NCI-H2196 (cell line): ENCODE data around the gene DACT3.

Experiments used
- DNase-seq: peaks from one replicate; lab custom pipeline; 2025; ENCODE audit not compliant: unreplicated experiment; lab: John Stamatoyannopoulos, UW

DACT3 gene

DNA sequence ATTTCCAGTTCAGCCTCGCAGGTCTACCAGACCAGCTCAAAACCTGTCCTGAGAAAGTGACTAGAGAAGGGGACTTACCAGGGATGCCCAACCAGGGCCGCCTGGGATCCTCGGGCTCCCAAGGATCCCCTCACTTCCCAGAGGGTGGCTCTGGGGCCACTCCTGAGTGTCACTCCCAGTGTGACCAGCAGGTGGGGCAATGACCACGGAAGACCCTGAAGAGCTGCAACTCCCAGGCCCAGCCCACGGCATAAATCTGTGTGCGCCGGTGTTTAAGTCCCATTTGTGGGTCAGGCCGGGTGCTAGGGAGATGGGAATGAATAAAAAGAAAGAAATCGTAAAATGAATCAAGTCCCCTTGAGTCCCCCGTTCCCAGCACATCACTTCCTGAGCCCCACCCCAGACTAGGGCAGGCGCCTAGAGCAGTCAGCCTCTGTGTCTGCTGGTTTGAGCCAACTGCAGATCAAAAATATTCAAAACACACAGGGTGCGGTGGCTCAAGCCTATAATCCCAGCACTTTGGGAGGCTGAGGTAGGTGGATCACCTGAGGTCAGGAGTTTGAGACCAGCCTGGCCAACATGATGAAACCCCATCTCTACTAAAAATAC is 46.8 kb downstream of the DACT3 start:
- DNase-seq = peak; percentile 81

DNA sequence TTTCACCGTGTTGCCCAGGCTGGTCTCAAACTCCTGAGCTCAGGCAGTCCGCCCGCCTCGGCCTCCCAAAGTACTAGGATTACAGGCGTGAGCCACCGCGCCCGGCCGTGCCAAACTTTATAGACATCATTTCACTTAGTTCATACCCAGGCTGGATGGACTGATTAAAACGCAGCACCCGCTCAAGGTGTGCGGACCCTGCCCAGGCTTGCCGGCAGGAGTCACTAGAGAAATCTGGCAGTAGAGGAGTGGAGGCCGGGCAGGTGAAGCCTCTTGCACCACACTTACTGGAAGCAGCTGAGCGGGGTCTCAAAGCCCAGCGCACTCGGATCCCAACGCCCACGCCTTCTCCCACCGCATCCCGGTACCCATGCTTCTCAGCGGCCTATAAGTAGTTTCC is 47.5 kb downstream of the DACT3 start:
- no peak for DNase-seq

DNA sequence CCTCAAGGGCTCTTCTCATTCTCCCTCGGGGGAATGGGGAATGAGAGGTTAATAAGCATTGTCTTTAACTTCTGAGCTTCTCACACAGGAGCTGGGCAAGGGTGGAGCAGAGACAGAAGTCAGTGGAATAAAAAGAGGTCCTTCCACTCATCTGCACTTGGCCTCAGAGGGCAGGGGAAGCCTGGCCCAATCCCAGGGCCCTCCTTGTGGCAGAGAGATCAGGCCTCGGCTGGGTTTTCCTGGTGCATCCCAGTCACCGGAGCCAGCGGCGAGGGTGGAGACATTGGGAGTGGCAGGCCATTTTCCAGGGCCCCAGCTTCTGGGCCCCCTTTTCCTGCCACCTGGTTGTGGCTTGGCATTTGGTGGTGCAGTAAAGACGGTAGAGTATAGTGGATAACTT is 49.2 kb downstream of the DACT3 start:
- no peak for DNase-seq

DNA sequence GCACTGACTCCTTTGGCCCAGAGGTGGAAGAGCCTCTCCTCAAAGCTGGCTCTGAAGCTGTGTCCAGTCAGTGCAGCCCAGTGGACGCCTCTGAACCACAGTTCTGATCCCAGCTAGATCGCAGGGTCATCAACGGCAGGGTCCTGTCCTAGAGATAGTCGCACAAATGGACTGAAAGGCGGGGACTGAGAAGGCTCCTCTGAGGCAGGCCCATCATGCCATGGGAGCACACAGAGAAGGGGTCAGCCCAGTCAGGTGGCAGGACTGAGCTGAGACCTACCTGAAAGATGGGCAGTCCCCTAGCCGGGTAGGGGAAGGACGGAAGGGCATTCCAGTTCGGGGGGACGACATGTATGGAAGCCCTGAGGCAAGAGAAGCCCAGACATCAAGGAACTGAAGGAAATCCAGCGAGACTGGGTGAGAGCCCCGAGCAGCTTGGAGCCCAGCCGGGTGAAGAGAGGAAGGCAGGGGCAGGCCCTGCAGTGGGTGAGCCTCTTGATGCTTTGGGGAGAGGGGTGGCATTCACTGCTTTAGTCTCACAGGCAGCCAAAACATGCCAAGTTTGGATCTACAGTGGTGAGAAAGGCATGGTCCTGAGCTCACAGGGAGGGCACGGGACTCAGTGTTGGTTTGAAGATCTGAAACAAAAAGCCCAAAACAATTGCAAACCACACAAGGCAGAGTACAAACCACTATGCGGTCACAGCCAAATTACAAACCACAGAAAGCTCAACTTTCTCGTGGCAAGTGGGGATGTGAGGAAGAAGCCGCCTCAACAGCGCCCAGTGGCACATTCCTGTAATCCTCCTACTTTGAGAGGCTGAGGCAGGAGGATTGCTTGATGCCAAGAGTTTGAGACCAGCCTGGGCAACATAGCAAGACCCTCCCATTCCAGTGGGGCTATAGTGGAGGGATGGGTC is 49.9 kb downstream of the DACT3 start:
- DNase-seq = no peak

DNA sequence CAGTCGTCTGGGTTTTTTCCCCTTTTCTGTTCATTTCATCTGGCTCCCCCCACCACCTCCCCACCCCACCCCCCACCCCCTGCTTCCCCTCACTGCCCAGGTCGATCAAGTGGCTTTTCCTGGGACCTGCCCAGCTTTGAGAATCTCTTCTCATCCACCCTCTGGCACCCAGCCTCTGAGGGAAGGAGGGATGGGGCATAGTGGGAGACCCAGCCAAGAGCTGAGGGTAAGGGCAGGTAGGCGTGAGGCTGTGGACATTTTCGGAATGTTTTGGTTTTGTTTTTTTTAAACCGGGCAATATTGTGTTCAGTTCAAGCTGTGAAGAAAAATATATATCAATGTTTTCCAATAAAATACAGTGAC is 50.6 kb downstream of the DACT3 start:
- no peak for DNase-seq

DNA sequence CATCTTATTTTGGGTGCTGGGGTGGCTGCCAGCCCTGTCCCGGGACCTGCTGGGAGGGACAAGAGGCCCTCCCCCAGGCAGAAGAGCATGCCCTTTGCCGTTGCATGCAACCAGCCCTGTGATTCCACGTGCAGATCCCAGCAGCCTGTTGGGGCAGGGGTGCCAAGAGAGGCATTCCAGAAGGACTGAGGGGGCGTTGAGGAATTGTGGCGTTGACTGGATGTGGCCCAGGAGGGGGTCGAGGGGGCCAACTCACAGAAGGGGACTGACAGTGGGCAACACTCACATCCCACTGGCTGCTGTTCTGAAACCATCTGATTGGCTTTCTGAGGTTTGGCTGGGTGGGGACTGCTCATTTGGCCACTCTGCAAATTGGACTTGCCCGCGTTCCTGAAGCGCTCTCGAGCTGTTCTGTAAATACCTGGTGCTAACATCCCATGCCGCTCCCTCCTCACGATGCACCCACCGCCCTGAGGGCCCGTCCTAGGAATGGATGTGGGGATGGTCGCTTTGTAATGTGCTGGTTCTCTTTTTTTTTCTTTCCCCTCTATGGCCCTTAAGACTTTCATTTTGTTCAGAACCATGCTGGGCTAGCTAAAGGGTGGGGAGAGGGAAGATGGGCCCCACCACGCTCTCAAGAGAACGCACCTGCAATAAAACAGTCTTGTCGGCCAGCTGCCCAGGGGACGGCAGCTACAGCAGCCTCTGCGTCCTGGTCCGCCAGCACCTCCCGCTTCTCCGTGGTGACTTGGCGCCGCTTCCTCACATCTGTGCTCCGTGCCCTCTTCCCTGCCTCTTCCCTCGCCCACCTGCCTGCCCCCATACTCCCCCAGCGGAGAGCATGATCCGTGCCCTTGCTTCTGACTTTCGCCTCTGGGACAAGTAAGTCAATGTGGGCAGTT is 51.2 kb downstream of the DACT3 start:
- DNase-seq = no peak

DNA sequence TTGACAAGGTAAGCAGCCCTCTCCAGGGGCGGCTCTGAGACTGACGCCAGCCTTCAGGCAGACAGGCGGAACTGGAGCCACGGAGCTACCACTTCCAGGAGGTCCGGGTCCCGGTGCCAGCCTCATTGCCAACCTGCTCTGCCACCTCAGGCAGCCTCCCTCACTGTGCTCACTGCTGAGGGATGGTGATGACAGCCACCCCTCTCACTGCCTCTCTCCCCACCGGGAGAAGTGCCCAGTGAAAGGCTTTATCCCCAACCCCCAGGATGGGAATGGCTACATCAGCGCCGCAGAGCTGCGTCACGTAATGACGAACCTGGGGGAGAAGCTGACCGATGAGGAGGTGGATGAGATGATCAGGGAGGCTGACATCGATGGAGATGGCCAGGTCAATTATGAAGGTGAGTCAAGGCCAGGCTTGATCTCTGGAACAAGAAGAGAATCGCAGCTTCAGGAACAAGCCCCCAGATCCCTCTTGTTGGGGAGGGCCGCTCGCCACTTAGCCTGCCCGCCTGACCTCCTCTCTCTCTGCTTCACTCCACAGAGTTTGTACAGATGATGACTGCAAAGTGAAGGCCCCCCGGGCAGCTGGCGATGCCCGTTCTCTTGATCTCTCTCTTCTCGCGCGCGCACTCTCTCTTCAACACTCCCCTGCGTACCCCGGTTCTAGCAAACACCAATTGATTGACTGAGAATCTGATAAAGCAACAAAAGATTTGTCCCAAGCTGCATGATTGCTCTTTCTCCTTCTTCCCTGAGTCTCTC is 52.2 kb downstream of the DACT3 start:
- DNase-seq = no peak

DNA sequence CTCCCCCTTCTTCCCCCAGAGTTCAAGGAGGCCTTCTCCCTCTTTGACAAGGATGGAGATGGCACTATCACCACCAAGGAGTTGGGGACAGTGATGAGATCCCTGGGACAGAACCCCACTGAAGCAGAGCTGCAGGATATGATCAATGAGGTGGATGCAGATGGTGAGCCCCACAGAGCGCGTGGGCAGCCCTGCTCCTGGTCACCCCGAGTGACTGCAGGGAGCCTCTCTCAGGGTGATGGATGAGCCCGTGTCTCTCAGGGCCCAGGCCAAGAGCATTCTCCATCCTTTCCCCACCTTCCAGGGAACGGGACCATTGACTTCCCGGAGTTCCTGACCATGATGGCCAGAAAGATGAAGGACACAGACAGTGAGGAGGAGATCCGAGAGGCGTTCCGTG is 52.8 kb downstream of the DACT3 start:
- DNase-seq = no peak

DNA sequence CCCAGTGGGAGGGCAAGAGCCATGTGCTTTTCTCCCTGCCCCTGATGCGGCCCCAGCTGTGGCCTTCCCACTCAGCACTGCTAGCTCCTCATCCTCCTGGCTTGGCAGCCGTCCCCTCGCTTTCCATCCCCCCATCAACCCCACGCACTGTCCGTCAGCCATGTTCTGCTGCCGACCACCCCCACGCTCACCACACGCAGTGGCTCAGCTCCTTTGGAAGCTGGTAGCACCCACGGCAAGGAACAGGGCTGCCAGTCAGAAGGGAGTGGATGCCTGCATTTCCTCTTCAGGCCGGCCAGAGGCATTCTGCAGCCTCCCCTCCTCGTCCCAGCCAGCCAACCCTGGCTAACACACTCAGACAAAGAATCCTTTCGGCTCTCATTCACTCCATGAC is 53.5 kb downstream of the DACT3 start:
- no peak for DNase-seq

DNA sequence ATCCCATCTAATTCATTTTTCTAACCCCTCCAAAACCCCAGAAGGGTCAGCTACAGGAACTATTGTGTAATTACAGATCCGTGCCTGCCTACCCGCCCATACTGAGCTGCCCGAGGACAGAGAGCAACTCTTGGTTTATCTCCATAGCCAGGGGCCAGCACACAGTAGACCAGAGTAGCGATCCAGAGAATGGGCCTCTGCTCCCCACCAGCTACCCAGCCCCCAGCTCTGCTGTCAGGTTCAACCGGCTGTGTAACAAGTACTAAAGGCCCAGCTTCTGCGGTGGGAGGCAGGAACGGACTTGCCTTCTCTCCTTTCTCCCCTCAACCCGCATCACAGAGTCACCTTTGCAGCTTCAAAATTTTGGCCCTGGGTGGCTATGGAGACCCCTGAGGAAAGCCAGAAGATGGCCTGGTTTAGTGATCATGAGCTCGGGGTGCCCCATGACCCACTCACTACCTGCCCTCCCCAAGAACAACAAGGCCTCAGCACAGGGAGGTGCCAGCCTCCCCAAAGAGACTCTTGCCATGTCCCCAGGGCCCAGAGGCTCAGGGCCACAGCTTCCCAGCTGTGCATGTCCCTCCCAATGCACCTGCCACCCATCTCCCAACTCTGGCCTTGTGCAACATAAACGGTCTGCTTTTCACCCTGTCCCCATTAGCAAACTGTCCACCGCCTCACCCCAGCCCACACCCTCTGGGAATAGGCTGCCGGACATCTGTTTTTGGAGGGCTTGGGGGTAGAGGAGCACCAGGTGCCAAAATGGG is 54.1 kb downstream of the DACT3 start:
- no peak for DNase-seq

DNA sequence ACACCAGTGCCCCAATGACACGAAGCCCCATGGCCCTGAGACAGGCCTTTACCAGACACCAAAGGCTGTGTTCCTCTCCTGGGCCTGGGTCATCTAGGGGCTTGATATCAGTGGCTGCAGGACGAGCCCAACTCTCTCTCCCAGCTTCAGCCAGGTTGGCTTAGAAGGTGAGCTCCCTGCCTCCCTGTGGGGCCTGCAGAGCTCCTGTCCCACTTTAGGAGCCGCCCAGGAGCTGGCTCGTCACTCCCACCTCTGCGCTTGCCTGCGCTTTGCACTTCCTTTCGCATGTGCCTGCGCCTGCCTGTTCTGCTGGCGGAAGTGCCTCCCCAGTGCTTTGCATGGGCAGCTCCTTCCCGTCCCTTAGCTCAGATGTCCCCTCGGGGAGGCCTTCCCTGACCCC is 55.0 kb downstream of the DACT3 start:
- DNase-seq = no peak

DNA sequence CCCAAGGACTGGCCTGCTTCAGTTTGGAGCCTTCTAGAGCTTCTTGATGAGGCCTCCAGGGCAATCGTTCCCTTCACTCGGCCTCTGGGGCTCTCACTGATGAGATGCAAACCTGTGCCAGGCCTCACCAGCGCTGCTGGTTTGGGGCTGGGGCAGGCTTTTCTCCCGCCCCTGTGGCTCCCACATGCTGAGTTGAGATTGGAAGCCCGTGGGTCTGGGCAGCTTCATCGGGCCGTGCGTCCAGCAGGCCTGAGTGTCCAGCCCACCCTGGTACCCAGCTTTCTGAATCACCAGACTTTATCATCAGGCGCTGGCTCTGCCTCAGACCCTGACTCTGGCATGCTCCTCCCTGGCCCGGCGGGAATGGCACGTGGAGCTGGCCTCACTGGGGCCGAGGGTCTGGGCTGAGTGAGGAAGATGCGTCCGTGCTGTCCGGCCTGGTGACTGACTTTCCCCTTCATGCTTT is 55.6 kb downstream of the DACT3 start:
- no peak for DNase-seq

DNA sequence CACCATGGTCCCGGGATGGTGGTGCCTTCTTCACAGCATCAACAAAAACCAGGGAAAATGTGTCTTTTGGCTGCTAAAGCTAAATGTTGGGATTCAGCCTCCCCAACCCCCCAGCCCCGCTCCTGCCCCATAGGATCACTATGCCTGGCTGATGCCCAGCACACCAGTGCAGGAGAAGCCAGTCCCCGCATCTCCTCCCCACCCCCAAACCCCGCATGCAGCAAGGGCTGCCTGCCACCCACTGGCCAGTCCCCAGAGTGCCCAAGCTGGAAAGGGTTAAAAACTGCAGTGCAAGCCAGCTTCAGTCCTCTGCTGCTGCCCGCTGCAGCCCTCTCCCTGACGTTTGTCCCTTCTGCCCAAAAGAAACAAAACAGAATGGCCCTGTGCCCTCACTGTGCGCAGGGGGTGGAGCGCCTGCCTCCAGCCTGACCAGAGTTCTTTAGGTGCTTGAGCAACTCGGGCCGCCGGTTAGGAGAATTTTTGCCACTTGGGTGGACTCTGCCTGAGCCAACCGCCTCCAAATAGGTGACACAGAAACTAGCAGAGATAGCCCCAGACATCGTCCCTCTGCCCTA is 56.1 kb downstream of the DACT3 start:
- no peak for DNase-seq

DNA sequence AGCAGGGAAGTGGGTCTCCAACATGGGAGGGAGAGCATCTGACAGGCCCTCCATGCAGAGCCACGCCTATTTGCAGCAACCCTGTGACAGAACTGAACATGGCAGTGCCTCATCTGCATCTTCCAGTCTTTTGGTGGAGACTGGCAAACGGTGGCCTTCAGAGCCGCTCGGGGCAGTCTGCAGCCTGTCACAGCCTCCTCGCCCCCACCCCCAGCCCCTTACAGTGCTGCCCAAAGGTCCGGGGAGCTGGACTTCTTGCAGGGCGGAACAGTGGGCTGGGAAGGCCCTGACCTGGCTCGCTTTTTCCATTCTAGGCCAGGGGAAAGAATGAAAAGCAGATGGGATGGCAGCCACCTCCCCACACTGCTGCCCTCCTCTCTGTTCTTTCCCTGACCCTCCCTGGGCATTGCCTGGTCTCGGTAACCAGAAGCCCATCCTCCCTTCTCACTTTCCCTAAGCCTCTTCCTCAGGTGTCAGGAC is 57.2 kb downstream of the DACT3 start:
- no peak for DNase-seq

DNA sequence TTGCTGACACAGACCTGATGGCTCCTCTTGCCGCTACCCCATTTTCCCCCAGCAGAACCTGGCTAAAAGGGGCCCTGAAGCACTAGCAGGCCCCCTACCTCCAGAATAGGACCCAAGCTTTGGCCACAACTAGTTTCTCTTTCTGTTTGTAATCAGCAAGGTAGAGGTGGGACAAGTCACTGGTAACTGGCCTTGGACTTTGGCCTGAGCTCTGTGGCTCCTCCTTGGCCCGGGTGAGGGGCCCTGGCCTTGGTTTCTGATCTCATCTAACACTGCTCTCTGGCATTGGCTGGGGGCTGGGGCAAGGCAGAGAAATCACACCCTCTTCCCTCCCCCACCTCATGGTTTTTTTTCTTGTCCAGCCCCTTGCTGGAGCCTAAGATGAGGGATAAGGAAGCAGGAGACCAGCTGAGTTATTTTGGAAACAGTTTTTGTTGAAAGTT is 57.8 kb downstream of the DACT3 start:
- DNase-seq = no peak

DNA sequence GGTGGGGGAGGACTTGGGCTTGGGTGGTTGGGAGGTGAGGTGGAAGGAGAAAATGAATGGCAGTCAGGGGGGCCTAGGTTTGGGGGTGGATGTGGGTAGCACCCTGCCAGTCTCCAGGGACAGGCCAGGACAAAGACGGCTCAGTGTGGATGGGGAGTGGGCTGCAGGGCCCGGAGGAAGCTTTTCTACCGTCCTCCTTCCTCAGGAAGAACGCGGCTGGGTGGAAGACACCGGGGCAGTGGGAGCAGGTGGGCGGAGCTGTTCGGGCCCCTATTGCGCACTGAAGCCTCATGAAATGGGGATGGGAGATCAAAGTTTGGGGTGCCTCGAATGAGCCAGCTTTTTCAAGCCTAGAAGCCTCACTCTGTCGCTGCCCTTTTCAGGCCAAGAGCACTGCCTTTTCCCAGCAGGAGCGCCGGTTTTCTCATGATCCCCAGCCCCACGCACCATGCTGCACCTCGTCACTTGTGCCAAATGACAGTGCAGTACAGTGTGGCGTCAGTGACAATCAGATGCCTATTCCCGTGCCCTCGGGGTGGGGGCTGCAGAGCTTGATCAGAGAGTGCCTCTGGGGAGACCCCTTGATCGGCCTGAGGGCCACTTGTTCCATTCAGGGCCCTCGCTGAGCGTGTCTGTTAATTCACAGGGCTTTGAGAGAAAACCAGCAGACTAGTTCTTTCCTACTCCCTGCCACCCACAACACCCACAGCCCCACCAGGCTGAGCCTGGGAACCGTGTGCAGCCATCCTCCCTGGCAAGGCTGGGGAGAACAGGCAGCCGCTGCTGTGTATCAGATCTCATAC is 58.4 kb downstream of the DACT3 start:
- no peak for DNase-seq

DNA sequence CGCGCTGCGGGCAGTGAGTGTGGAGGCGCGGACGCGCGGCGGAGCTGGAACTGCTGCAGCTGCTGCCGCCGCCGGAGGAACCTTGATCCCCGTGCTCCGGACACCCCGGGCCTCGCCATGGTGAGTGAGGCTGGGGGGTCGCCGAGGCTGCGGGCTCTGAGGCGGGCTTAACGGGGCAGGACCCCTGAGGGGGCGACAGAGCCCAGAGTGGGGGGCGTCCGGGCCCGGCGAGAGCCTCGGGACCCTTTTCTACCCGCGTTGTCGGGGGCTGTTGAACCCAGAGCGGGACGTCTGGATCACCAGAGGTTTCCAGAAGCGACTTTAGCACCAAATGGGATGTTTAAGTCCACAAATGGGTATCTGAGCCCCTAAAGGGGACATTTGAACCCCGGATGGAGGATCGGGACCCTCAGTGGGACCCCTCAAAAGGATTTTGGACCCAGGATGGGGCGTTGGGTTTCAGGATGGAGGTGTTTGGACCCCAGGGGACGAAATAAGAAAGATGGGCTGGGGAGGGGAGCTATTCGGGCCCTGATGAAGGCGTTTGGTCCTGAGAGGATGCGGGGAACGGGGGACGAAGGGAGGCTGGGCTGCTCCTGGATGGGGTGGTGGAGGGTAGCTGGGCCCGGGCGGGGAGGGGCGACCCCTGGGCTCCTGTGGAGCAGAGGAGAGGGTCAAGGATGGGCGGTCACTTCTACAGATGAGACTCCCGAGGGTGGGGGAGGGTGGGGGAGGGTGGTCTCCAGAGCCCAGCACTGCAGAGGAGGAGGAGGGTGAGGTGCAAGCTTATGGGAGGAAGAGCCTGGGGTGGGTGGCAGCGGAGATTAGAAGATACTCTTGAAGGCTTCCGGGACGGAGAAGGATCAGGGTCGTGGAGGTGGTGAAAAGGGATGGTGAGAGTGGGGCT is 59.4 kb downstream of the DACT3 start, which contains the start of gene CALM3:
CALM3 (plus strand) TSS at position 13 of the 907 bp plus-strand sequence; CDS start at position 118, 105 bp downstream.
- DNase-seq = no peak
